ENCODE results near the gene CD200. TPM values are rescaled to one million over a fixed set of nuclear protein-coding genes. Genes with fewer than 3 reads are reported as not detected.

CD200 gene
- total RNA-seq, 1 donor from 2014 or later, result 20.1 TPM

GRCh38 chr3:112371569-112371968, 38.6 kb downstream of the CD200 start:
- no peak for TF ChIP-seq CTCF (conservative IDR thresholded peaks at IDR 0.05)
- DNase-seq (ENCODE audit: extremely low spot score, unreplicated experiment), result no peak
- Mint-ChIP-seq H3K36me3 (no peaks in the 10 kb centered on the region), H3K27me3 (no peaks in the 10 kb centered on the region), H3K4me1 (ENCODE audit: unreplicated experiment) (peaks cover 7% of the 10 kb centered on the region), H3K9me3 (no peaks in the 10 kb centered on the region), H3K27ac (no peak overlapping the region), H3K4me3 (no peak overlapping the region)

GRCh38 chr3:112372396-112372795, 39.4 kb downstream of the CD200 start:
- Mint-ChIP-seq H3K27ac (no peak overlapping the region), H3K27me3 (no peaks in the 10 kb centered on the region)
- TF ChIP-seq CTCF (conservative IDR thresholded peaks at IDR 0.05), result no peak

DNA sequence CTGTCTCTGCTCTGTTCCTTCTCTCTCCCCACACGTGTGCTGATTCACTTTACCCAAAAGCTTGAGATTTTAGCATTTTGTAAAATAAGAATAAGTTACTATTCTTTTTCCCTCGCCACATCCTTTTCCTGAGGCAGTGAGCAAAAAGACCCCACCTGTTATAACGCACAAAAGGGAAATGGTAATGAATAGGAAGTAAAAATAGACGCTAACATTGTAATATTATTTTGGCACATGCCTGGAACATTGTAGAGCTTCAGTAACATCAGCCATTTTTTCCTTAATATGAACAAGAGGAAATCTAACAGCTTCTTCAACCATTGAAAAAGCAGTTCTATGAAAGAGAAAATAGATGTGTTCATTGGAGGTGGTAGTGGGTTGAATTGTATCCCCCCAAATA, 40.5 kb downstream of the CD200 start:
- Mint-ChIP-seq H3K9me3 (no peaks in the 10 kb centered on the region), H3K27ac (no peak overlapping the region), H3K27me3 (no peaks in the 10 kb centered on the region), H3K4me3 (no peak overlapping the region), H3K4me1 (ENCODE audit: unreplicated experiment) (peaks cover 25% of the 10 kb centered on the region), H3K36me3 (no peaks in the 10 kb centered on the region)
- TF ChIP-seq CTCF (conservative IDR thresholded peaks at IDR 0.05), result no peak
- no peak for DNase-seq (ENCODE audit: extremely low spot score, unreplicated experiment)

More at GRCh38 chr3:112372396-112372795, 39.4 kb downstream of the CD200 start:
- DNase-seq (ENCODE audit: extremely low spot score, unreplicated experiment), result no peak
- H3K36me3 Mint-ChIP-seq, result no peaks in the 10 kb centered on the region
- peaks cover 15% of the 10 kb centered on the region for H3K4me1 Mint-ChIP-seq (ENCODE audit: unreplicated experiment)
- no peaks in the 10 kb centered on the region for H3K9me3 Mint-ChIP-seq
- H3K4me3 Mint-ChIP-seq, result no peak overlapping the region

- Mint-ChIP-seq H3K4me1 (ENCODE audit: unreplicated experiment) (peaks cover 25% of the 10 kb centered on the region), H3K4me3 (no peak overlapping the region), H3K36me3 (no peaks in the 10 kb centered on the region), H3K9me3 (no peaks in the 10 kb centered on the region), H3K27ac (no peak overlapping the region), H3K27me3 (no peaks in the 10 kb centered on the region)
- DNase-seq (ENCODE audit: extremely low spot score, unreplicated experiment), result no peak
- TF ChIP-seq CTCF (conservative IDR thresholded peaks at IDR 0.05), result no peak
Measured at GRCh38 chr3:112373924-112374323, 41.0 kb downstream of the CD200 start.

DNA sequence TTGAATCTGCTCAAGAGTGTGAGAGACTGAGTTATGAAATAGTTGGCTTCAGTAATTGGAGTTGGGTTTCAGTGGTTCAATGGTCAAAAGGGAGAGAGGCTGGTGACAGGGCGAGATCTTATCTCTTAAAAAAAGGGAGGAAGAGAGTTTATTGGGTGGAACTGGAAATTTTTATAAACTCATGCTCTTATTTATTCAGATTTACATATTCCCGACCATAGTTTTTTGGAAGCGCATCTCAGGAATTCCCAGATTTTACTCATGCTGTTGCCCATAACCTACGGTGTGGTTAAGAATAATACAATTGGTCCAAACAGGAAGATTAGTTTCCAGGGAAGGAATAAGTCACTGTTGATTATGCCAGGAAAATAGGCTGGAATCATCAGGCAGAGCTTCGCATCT, 41.4 kb downstream of the CD200 start:
- no peak for TF ChIP-seq CTCF (conservative IDR thresholded peaks at IDR 0.05)
- no peaks in the 10 kb centered on the region for H3K27me3 Mint-ChIP-seq
- no peaks in the 10 kb centered on the region for H3K9me3 Mint-ChIP-seq
- no peak overlapping the region for H3K27ac Mint-ChIP-seq
- DNase-seq (ENCODE audit: extremely low spot score, unreplicated experiment), result no peak
- H3K4me3 Mint-ChIP-seq, result no peak overlapping the region
- peaks cover 25% of the 10 kb centered on the region for H3K4me1 Mint-ChIP-seq (ENCODE audit: unreplicated experiment)
- H3K36me3 Mint-ChIP-seq, result no peaks in the 10 kb centered on the region

GRCh38 chr3:112375117-112375516, 42.2 kb downstream of the CD200 start:
- Mint-ChIP-seq H3K9me3 (no peaks in the 10 kb centered on the region), H3K4me1 (ENCODE audit: unreplicated experiment) (peaks cover 25% of the 10 kb centered on the region), H3K36me3 (no peaks in the 10 kb centered on the region), H3K27ac (no peak overlapping the region), H3K4me3 (no peak overlapping the region), H3K27me3 (no peaks in the 10 kb centered on the region)
- DNase-seq (ENCODE audit: extremely low spot score, unreplicated experiment), result no peak
- no peak for TF ChIP-seq CTCF (conservative IDR thresholded peaks at IDR 0.05)
